Cardiac fibroblast (primary cell): ENCODE results near the gene DRG2.

ENCODE experiments used
- DNase-seq, 2 donors: peaks; one replicate each; pipeline versions ENCODE4 v3.0.0 to v3.0.0-alpha.2; 2010; ENCODE audit warnings: low read depth in 2 of 2
- H3K4me3 ChIP-seq, 2 donors: replicated peaks in 1 of 2; 1 replicate in 1 of 2; 2 replicates in 1 of 2; pipeline ENCODE4 v1.5.1; 2011; ENCODE audit warnings: low read depth in 2 of 2, low read length in 2 of 2, mild to moderate bottlenecking in 2 of 2, moderate library complexity in 1 of 2
- CTCF ChIP-seq: IDR thresholded peaks from one replicate; pipeline ENCODE4 v1.5.1; 2011; ENCODE audit warnings: low read depth, mild to moderate bottlenecking, low read length, inconsistent platforms

The DRG2 gene

GRCh38 chr17:18111330-18111971 lies 23.7 kb downstream of the DRG2 start:
- DNase-seq: no peak
- no peak overlapping the region for H3K4me3 ChIP-seq
- no peak for TF ChIP-seq CTCF

- DNase-seq: no peak
- no peak for TF ChIP-seq CTCF
- H3K4me3 ChIP-seq: no peak overlapping the region
Observed at GRCh38 chr17:18115517-18115916, 27.8 kb downstream of the DRG2 start.

- no peak for TF ChIP-seq CTCF
- DNase-seq: no peak
Observed at GRCh38 chr17:18116078-18116477, 28.3 kb downstream of the DRG2 start.

GRCh38 chr17:18117533-18117932 lies 29.8 kb downstream of the DRG2 start:
- no peak for DNase-seq
- no peak for TF ChIP-seq CTCF
- H3K4me3 ChIP-seq: no peak overlapping the region

More at GRCh38 chr17:18116078-18116477, 28.3 kb downstream of the DRG2 start:
- no peak overlapping the region for H3K4me3 ChIP-seq

- TF ChIP-seq CTCF: no peak
- no peak for DNase-seq
- H3K4me3 ChIP-seq: no peak overlapping the region
Observed at GRCh38 chr17:18117982-18118975, 30.5 kb downstream of the DRG2 start.

- TF ChIP-seq CTCF: no peak
- no peak overlapping the region for H3K4me3 ChIP-seq
- no peak for DNase-seq
Observed at GRCh38 chr17:18119166-18119745, 31.5 kb downstream of the DRG2 start.
